H1 (cell line): ENCODE measurements around the gene FNDC3A. TPM values are rescaled to one million over a fixed set of nuclear protein-coding genes. Genes with fewer than 3 reads are reported as not detected.

Experiments
- CTCF ChIA-PET: fragments of 300-600 bp; sonication (Branson Sonifier 250); formaldehyde crosslinking; loops from one replicate; lab custom pipeline; 2021; ENCODE audit not compliant: partially characterized antibody; lab: Charles Lee
- POLR2A ChIA-PET: fragments of 300-600 bp; sonication (Branson Sonifier 250); formaldehyde crosslinking; loops from one replicate; lab custom pipeline; 2021; ENCODE audit warnings: inconsistent platforms; ENCODE audit not compliant: partially characterized antibody; lab: Charles Lee
- DNase-seq, 2 experiments: peaks; one replicate each; pipeline versions ENCODE4 v3.0.0 to v3.0.0-alpha.2; 2010 to 2022; ENCODE audit warnings: low spot score in 2 of 2, low read depth in 1 of 2, mixed read lengths in 1 of 2
- FAIRE-seq: peaks from 2 replicates; lab custom pipeline; 2011; peaks lifted over from hg19 to GRCh38; lab: Jason Lieb, UNC
- H2AFZ ChIP-seq: 2 replicates; pipeline ENCODE4 v1.8.1; 2012; ENCODE audit warnings: low read length, inconsistent platforms
- H2AK5ac ChIP-seq: 2 replicates; pipeline ENCODE4 v1.6.1; 2013; ENCODE audit warnings: low read depth, low read length
- H2BK120ac ChIP-seq: replicated peaks from 2 replicates; pipeline ENCODE3; 2013; ENCODE audit warnings: low read depth, low read length, inconsistent platforms
- H2BK12ac ChIP-seq: 2 replicates; pipeline ENCODE4 v1.6.1; 2013; ENCODE audit warnings: low read depth, low read length
- H2BK15ac ChIP-seq: 2 replicates; pipeline ENCODE4 v1.6.1; 2013; ENCODE audit warnings: low read length
- H2BK20ac ChIP-seq: 2 replicates; pipeline ENCODE4 v1.6.1; 2013; ENCODE audit warnings: low read length
- H2BK5ac ChIP-seq: 2 replicates; pipeline ENCODE4 v1.6.1; 2013; ENCODE audit warnings: low read depth, low read length
- H3K14ac ChIP-seq: 2 replicates; pipeline ENCODE4 v1.6.1; 2013; ENCODE audit warnings: inconsistent platforms; ENCODE audit not compliant: insufficient read length
- H3K18ac ChIP-seq: 2 replicates; pipeline ENCODE4 v1.6.1; 2013; ENCODE audit warnings: low read length; ENCODE audit errors: extremely low read depth
- H3K23ac ChIP-seq: 2 replicates; pipeline ENCODE4 v1.6.1; 2013; ENCODE audit warnings: inconsistent platforms; ENCODE audit not compliant: insufficient read length
- H3K23me2 ChIP-seq: 2 replicates; pipeline ENCODE4 v1.6.1; 2013; ENCODE audit warnings: low read depth, low read length
- H3K27ac ChIP-seq: 2 replicates; pipeline ENCODE4 v1.6.1; 2011; ENCODE audit warnings: low read depth, low read length, inconsistent platforms
- H3K27me3 ChIP-seq, 4 experiments: replicated peaks in 1 of 4; 1 replicate in 1 of 4; 2 replicates in 3 of 4; pipeline versions ENCODE4 v1.6.1 to v1.8.1; 2011 to 2013; ENCODE audit warnings: low read length in 3 of 4, mild to moderate bottlenecking in 3 of 4, inconsistent platforms in 2 of 4, mixed read lengths in 2 of 4, moderate library complexity in 1 of 4; ENCODE audit not compliant: control insufficient read depth in 3 of 4, insufficient read depth in 3 of 4; ENCODE audit errors: extremely low read depth in 1 of 4
- H3K36me3 ChIP-seq, 4 experiments: 2 replicates each; pipeline versions ENCODE4 v1.6.1 to v1.8.1; 2011 to 2013; ENCODE audit warnings: mild to moderate bottlenecking in 4 of 4, low read length in 3 of 4, moderate library complexity in 2 of 4, control low read depth in 1 of 4, inconsistent platforms in 1 of 4; ENCODE audit not compliant: insufficient read depth in 4 of 4, control insufficient read depth in 2 of 4
- H3K4ac ChIP-seq: replicated peaks from 2 replicates; pipeline ENCODE3; 2013; ENCODE audit warnings: low read length, low read depth, mixed read lengths, inconsistent platforms; ENCODE audit not compliant: insufficient read length
- H3K4me1 ChIP-seq, 4 experiments: replicated peaks in 1 of 4; 1 replicate in 1 of 4; 2 replicates in 3 of 4; pipeline versions ENCODE4 v1.6.1 to v1.8.1; 2011 to 2013; ENCODE audit warnings: low read length in 3 of 4, inconsistent platforms in 2 of 4, mixed read lengths in 1 of 4; ENCODE audit not compliant: insufficient read depth in 4 of 4, control insufficient read depth in 3 of 4
- H3K4me2 ChIP-seq, 2 experiments: 2 replicates each; pipeline versions ENCODE4 v1.6.1 to v1.8.1; 2011 to 2013; ENCODE audit warnings: low read depth in 2 of 2, low read length in 2 of 2, control low read depth in 1 of 2, inconsistent platforms in 1 of 2, mild to moderate bottlenecking in 1 of 2; ENCODE audit not compliant: insufficient read depth in 1 of 2
- H3K4me3 ChIP-seq, 4 experiments: fragments of 200-600, 300-600 bp in 1 of 4; sonication (generic), shearing (Covaris generic), sonication (Bioruptor Twin) in 1 of 4; 2 replicates each; pipeline versions ENCODE4 v1.5.1 to v1.8.1; 2011 to 2016; ENCODE audit warnings: low read length in 4 of 4, low read depth in 3 of 4, control low read depth in 2 of 4, inconsistent platforms in 2 of 4, mild to moderate bottlenecking in 2 of 4, mixed read lengths in 1 of 4, moderate library complexity in 1 of 4; ENCODE audit not compliant: insufficient read depth in 2 of 4; ENCODE audit errors: extremely low read depth in 1 of 4
- H3K56ac ChIP-seq: replicated peaks from 2 replicates; pipeline ENCODE3; 2013; ENCODE audit warnings: low read depth, mild to moderate bottlenecking, mixed read lengths, low read length, inconsistent platforms; ENCODE audit not compliant: insufficient read length
- H3K79me1 ChIP-seq: 2 replicates; pipeline ENCODE4 v1.6.1; 2013; ENCODE audit warnings: low read depth, low read length, control low read depth
- H3K79me2 ChIP-seq, 2 experiments: 2 replicates each; pipeline versions ENCODE4 v1.6.1 to v1.8.1; 2012 to 2013; ENCODE audit warnings: low read length in 2 of 2, mild to moderate bottlenecking in 2 of 2, inconsistent platforms in 1 of 2; ENCODE audit not compliant: insufficient read depth in 2 of 2, control insufficient read depth in 1 of 2
- H3K9ac ChIP-seq, 4 experiments: replicated peaks in 1 of 4; 1 replicate in 1 of 4; 2 replicates in 3 of 4; pipeline versions ENCODE4 v1.6.1 to v1.8.1; 2011 to 2013; ENCODE audit warnings: low read depth in 3 of 4, low read length in 3 of 4, control low read depth in 2 of 4, mild to moderate bottlenecking in 2 of 4, moderate library complexity in 2 of 4, inconsistent platforms in 1 of 4; ENCODE audit errors: extremely low read depth in 1 of 4
- H3K9me3 ChIP-seq, 2 experiments: 2 replicates each; pipeline versions ENCODE4 v1.6.1 to v1.8.1; 2012 to 2013; ENCODE audit warnings: mild to moderate bottlenecking in 2 of 2, moderate library complexity in 2 of 2, control low read depth in 1 of 2, inconsistent platforms in 1 of 2, low read depth in 1 of 2, low read length in 1 of 2, mixed read lengths in 1 of 2; ENCODE audit not compliant: insufficient read depth in 2 of 2
- H4K20me1 ChIP-seq, 2 experiments: replicated peaks in 1 of 2; 2 replicates each; pipeline versions ENCODE3 to v1.8.1; 2011 to 2013; ENCODE audit warnings: inconsistent platforms in 2 of 2, low read length in 2 of 2, mild to moderate bottlenecking in 1 of 2; ENCODE audit not compliant: insufficient read depth in 2 of 2, control insufficient read depth in 1 of 2
- H4K5ac ChIP-seq: 2 replicates; pipeline ENCODE4 v1.6.1; 2013; ENCODE audit warnings: low read length, low read depth, mixed read lengths, inconsistent platforms; ENCODE audit not compliant: insufficient read length
- H4K8ac ChIP-seq: 2 replicates; pipeline ENCODE4 v1.8.0; 2013; ENCODE audit warnings: mild to moderate bottlenecking, moderate library complexity, low read length, inconsistent platforms; ENCODE audit not compliant: insufficient read depth; ENCODE audit errors: extremely low read depth
- H4K91ac ChIP-seq: replicated peaks from 2 replicates; pipeline ENCODE3; 2013; ENCODE audit warnings: low read length, mixed read lengths, inconsistent platforms; ENCODE audit not compliant: insufficient read length
- ATF2 ChIP-seq: IDR thresholded peaks from 2 replicates; pipeline ENCODE4 v1.6.1; 2012; ENCODE audit warnings: low read length, inconsistent platforms
- KDM1A ChIP-seq: fragments of 200-600, 300-600 bp; sonication (generic); IDR thresholded peaks from 2 replicates; pipeline ENCODE4 v1.7.1; 2016; ENCODE audit warnings: mild to moderate bottlenecking, low read length, borderline replicate concordance
- MAFK ChIP-seq: IDR thresholded peaks from 2 replicates; pipeline ENCODE4 v1.6.1; 2012; ENCODE audit warnings: low read depth, mild to moderate bottlenecking, improper control_type of control experiment, low read length
- POU5F1 ChIP-seq: IDR thresholded peaks from 2 replicates; pipeline ENCODE4 v1.6.1; 2011; ENCODE audit warnings: low read depth, mild to moderate bottlenecking, low read length, moderate library complexity
- WGBS, 2 experiments: shearing (Covaris generic) in 1 of 2; methylation state at CpG; one replicate each; pipeline versions ENCODE4 v1.1.6 to v1.1.7; 2013 to 2015; ENCODE audit warnings: low lambda C conversion rate in 2 of 2, mixed read lengths in 2 of 2, inconsistent platforms in 1 of 2, low coverage in 1 of 2, missing lambda C conversion rate in 1 of 2; ENCODE audit not compliant: insufficient replicate concordance in 2 of 2, insufficient coverage in 1 of 2, insufficient read length in 1 of 2; ENCODE audit errors: extremely low coverage in 1 of 2, missing lambda C conversion rate in 1 of 2; 5-methylcytosine and 5-hydroxymethylcytosine counted together
- polyA plus RNA-seq, 7 experiments: library from polyadenylated mRNA; depleted of rRNA in 3 of 7; stranded (reverse) in 5 of 7; unstranded in 2 of 7; fragments of >200 nt in 5 of 7; fragments of 200-250 nt in 2 of 7; gene quantifications; 1 replicate in 5 of 7; 2 replicates in 1 of 7; 4 replicates in 1 of 7; pipeline versions ENCODE4 v1.2.1 to v1.2.3, GENCODE V29; 2011 to 2013; ENCODE audit warnings: missing spikeins in 2 of 7, mixed read lengths in 2 of 7
- total RNA-seq: library from RNA; stranded (reverse); fragmentation: NEBNext Ultra II Directional; extraction: Animal tissue kit (Norgen Biotek cat#: 25700); gene quantifications from 2 replicates; pipeline ENCODE4 v1.2.1, GENCODE V29; 2021

FNDC3A gene
- total and polyA plus RNA-seq, 2 of the 8 experiments (the other 6 are each of a cell fraction or from before 2014, with no cell fraction given), result 14.6 to 26.0 TPM

GRCh38 chr13:49030213-49030612 is 54.5 kb downstream of the FNDC3A start:
- no peak overlapping the region for H3K56ac ChIP-seq
- no peaks in the 10 kb centered on the region for H4K20me1 ChIP-seq
- no peak overlapping the region for H3K4me2 ChIP-seq
- H3K4me1 ChIP-seq, result no peaks in the 10 kb centered on the region
- H4K8ac ChIP-seq, result no peak overlapping the region
- no peak overlapping the region for H2BK120ac ChIP-seq
- H3K79me2 ChIP-seq, result no peaks in the 10 kb centered on the region
- H3K23me2 ChIP-seq, result no peaks in the 10 kb centered on the region
- CTCF ChIA-PET, result no interaction called here
- H2BK12ac ChIP-seq, result no peak overlapping the region
- H2BK5ac ChIP-seq, result no peak overlapping the region
- no peak overlapping the region for H2AK5ac ChIP-seq
- no peak overlapping the region for H3K4me3 ChIP-seq
- no peak overlapping the region for H3K4ac ChIP-seq
- H3K9me3 ChIP-seq, result no peaks in the 10 kb centered on the region
- H3K36me3 ChIP-seq, result no peaks in the 10 kb centered on the region
- H3K79me1 ChIP-seq, result no peaks in the 10 kb centered on the region
- WGBS, 2 experiments, result 95% methylated on average over 2 of the region's 2 CpGs; no CpG with 5 or more reads in 1 of the 2 experiments
- H3K14ac ChIP-seq, result no peak overlapping the region
- H2BK20ac ChIP-seq, result no peak overlapping the region
- no peaks in the 10 kb centered on the region for H3K27me3 ChIP-seq
- H2BK15ac ChIP-seq, result no peak overlapping the region
- no peak overlapping the region for H4K91ac ChIP-seq
- no peak overlapping the region for H4K5ac ChIP-seq
- H2AFZ ChIP-seq, result no peak overlapping the region
- H3K23ac ChIP-seq, result no peak overlapping the region
- no peak overlapping the region for H3K9ac ChIP-seq
- no peak overlapping the region for H3K27ac ChIP-seq
- DNase-seq (no peak), FAIRE-seq (no peak)
- no peak overlapping the region for H3K18ac ChIP-seq
- POLR2A ChIA-PET, result no interaction called here
- TF ChIP-seq ATF2 (no peak), KDM1A (no peak), MAFK (no peak), POU5F1 (no peak)
